Cardiac septum (tissue), 1 donor: ENCODE data around the gene ARHGEF28. TPM values are rescaled to one million over a fixed set of nuclear protein-coding genes. Genes with fewer than 3 reads are reported as not detected.

ENCODE experiments used
- DNase-seq: peaks from one replicate; pipeline ENCODE4 v3.0.0-alpha.2; 2020; ENCODE audit warnings: low spot score
- intact Hi-C: fragments of 100-400 bp; cut with DNase I; formaldehyde crosslinking; loops from one replicate; pipeline ENCODE4 v1.14.0; 2022
- total RNA-seq: library from RNA; stranded (reverse); fragmentation: NEBNext Ultra II Directional; extraction: Animal tissue kit (Norgen Biotek cat#: 25700); gene quantifications from one replicate; pipeline ENCODE4 v1.2.1, GENCODE V29; 2021
- donor health status: DM: no; HTN: no; CAD: no.

The ARHGEF28 gene
- total RNA-seq, 1 donor from 2014 or later, result 1.8 TPM

DNA sequence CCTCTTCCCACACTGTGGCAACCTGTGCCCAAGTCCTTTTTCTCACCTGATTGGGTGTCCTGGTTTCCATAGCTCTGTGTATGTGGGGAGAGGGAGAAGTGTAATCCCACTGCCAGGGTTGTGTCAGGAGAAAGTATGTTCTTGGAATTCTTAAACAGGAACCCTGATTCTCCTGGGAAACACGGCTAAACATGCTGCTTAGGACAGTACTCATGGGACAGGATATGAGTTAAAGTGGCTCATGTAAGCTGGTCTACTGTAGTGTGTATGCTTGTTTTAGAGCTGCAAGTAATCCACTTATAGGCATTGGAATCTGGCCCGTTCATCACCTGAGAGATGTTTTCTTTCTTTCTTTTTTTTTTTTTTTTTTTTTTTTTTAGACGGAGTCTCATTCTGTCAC is 23.9 kb downstream of the ARHGEF28 start:
- intact Hi-C loops, result no loop called here
- no peak for DNase-seq

GRCh38 chr5:73652391-73652790 is 26.4 kb downstream of the ARHGEF28 start:
- intact Hi-C loops, result no loop called here
- no peak for DNase-seq

- DNase-seq, result no peak
- intact Hi-C loops, result no loop called here
Measured at GRCh38 chr5:73654171-73654811, 28.3 kb downstream of the ARHGEF28 start.

DNA sequence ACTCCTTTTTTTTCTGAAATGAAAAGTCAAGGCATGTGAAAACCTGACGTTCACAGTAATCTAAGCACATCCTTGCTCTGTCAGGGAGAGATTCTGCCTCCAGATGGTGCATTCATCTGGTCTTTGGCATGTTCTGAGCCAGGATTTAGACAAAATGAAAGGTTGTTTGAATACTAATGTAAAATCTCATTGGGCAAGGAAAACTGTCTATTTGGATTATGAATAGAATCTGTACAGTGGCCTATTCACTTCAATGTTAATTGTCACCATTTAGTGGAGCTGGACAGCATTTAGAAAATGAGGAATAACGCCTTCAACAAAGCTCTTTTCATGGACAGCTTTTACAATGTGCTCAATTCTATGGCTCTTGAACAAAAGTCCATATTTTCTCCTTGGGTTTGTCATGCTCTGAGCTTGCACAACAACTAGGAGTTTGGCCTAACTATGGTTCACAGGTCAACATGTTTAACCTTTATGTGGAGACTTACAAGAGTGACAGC is 28.9 kb downstream of the ARHGEF28 start:
- intact Hi-C loops, result no loop called here
- DNase-seq, result no peak

GRCh38 chr5:73655521-73656160 is 29.6 kb downstream of the ARHGEF28 start:
- intact Hi-C loops, result no loop called here

DNA sequence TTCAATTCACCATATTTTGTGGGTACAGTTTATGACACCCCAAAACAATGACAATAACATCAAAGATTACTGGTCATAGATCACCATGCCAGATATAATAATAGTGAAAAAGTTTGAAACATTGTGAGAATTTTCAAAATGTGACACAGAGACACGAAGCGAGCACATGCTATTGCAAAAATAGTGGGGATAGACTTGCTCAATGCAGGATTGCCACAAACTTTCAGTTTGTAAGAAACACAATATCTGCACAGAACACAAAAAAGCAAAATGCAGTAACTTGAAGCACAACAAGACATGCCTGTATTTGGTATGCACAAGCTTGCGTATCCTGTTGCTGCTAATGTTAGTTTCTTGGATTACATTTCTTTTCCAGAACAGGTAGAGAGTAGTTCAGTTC is 35.8 kb downstream of the ARHGEF28 start:
- intact Hi-C loops, result no loop called here

More at GRCh38 chr5:73655521-73656160, 29.6 kb downstream of the ARHGEF28 start:
- no peak for DNase-seq

GRCh38 chr5:73663161-73663859 is 37.3 kb downstream of the ARHGEF28 start:
- intact Hi-C loops, result no loop called here
- no peak for DNase-seq

More for the DNA sequence above, 35.8 kb downstream of the ARHGEF28 start:
- DNase-seq, result no peak

- intact Hi-C loops, result no loop called here
- DNase-seq, result no peak
Measured at GRCh38 chr5:73663860-73664240, 37.9 kb downstream of the ARHGEF28 start.

DNA sequence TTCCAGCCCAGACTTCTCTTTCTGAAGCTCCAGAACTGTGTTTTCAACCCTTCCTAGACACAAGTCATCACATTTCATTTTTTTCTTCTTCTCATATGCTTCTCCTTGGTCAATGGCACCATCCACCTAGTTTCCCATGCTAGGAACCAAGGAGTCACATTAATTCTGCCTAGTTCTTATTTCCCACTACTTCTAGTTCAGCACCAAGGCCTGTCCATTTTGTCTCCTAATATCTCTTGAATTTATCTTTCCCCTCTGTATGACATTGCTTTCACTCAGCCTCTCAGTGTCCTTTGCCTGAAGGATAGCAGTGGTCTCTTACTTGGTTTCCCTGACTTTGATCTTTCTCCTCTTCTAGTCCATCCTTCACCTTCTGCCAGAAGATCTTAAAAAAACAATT is 38.8 kb downstream of the ARHGEF28 start:
- no peak for DNase-seq
- intact Hi-C loops, result no loop called here

DNA sequence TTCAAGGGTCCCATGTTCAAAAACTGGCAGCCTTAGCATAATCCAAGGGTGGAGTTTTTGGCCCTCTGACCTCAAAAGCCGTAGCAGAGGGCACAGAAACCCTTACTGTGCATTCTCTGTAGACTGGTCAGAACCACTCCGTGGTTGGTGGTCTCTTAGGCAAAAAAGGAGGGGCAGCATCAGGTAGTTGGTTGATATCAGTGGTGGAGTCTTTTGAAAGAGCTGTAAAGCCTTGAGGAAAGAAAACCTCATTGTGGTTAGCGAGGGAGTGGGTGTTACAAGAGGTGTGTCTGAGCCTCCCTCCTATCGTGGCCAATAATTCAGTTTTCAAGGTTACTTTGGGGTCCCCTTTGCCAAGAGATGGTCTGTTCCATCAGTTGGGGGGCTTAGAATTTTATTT is 40.9 kb downstream of the ARHGEF28 start:
- intact Hi-C loops, result no loop called here

DNA sequence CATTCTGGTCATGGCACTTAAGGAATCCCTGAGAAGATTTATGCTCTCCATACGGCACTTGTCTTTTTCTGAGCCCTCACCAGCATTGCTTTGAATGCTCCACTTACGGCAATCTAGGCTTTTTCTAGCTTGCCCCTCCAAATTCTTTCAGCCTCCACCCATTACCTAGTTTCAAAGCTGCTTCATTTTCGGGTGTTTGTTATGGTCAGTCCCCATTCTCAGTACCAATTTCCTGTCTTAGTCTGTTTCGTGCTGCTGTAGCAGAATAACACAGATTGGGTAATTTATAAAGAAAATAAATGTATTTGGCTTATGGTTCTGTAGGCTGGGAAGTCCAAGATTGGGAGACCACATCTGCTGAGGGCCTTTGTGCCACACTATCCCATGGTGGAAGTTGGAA is 42.0 kb downstream of the ARHGEF28 start:
- intact Hi-C loops, result no loop called here
- DNase-seq, result no peak

More for the DNA sequence above, 40.9 kb downstream of the ARHGEF28 start:
- DNase-seq, result no peak

DNA sequence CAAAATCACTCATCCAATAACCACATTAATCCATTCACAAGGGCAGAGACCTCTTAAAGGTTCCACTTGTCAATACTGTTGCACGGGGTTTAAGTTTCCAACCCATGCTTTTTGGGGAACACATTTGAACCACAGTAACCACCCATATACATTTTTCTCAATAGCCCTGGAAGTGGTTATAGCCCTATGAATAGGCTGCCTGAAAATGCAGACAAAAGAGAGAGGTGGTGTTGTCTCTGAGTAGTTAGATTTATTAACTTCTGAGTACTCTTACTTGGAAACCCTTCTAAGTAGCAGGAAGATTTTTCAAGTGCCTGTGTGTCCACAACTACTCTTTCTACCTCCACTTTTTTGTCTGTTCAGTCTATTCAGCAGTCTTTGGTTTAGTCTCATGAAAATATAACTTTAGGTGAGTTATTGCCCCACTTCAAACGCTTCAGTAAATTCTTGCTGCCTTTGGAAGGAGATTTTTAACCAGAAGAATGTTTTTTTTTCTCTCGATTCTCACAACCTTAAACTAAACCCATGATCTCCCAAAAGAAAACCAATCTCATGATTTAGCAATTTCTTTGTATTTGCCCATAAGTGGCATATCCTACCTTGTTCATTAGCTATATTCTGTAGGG is 42.6 kb downstream of the ARHGEF28 start:
- intact Hi-C loops, result no loop called here

GRCh38 chr5:73670731-73671130 is 44.7 kb downstream of the ARHGEF28 start:
- intact Hi-C loops, result no loop called here
- no peak for DNase-seq

More for the DNA sequence above, 42.6 kb downstream of the ARHGEF28 start:
- DNase-seq, result no peak

- intact Hi-C loops, result no loop called here
- DNase-seq, result no peak
Measured at GRCh38 chr5:73672132-73672531, 46.1 kb downstream of the ARHGEF28 start.

DNA sequence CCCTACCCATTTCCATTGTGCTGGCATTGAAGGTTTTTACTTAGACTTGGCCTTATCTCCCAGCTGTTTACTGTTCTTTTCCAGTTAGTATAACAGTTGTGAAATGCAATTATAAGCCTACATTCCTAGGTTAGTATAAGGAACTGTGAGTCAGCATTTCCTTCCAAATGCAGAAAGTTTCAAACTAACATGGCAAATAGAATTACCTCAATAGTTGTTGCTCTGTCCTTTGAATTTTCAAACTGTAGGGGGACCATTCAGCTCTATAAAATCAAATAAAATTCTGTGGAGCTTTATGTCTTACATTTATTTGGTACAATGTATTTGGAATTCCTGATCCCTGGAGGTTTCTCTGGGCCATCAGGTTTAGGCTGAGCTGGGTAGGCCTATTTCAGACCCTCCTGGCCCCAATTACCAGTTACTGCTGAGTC is 47.2 kb downstream of the ARHGEF28 start:
- DNase-seq, result no peak
- intact Hi-C loops, result no loop called here

DNA sequence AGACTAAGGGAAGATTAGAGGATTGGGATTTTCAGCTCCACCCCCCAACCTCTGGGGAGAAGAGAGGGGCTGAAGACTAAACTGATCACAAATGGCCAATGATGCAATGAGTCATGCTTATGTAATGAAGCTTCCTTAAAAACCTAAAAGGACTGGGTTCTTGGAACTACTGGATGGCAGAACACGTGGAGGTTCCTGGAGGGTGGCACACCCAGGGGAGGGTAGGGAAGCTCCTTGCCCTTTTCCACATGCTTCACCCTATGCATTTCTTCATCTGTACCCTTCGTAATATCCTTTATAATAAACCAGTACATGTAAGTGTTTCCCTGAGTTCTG is 48.6 kb downstream of the ARHGEF28 start:
- no peak for DNase-seq
- intact Hi-C loops, result no loop called here

- intact Hi-C loops, result no loop called here
- DNase-seq, result no peak
Measured at GRCh38 chr5:73678322-73678740, 52.3 kb downstream of the ARHGEF28 start.

DNA sequence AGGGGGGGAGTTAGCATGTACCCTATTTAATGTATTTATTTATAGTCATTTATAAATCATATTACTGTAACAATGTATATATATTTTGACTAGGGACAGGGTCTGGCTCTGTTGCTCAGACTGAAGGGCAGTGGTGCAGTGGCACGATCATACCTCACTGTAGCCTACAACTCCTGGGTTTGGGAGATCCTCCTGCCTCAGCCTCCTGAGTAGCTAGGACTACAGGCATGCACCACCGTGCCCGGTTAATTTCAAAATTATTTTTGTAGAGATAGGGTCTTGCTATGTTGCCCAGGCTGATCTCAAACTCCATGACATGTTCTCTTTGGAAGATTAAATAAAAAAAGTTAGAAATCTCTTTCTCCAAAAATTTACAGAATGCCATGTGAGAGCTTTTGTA is 52.8 kb downstream of the ARHGEF28 start:
- intact Hi-C loops, result no loop called here
- no peak for DNase-seq

DNA sequence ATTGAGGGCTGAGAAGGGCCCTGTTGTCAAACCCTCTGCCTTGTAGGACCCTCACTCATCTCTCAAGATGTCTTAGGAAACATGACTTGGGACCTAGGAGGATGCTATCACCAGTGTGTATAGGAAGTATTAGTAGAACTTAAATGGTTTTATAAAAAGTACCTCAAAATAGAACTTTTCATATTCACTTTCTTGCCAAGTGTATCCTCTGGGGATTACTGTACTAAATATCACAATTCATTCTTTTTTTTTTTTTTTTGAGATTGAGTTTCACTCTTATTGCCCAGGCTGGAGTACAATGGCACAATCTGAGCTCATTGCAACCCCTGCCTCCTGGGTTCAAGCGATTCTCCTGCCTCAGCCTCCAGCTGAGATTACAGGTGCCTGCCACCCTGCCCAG is 56.2 kb downstream of the ARHGEF28 start:
- no peak for DNase-seq
- intact Hi-C loops, result no loop called here

- intact Hi-C loops, result no loop called here
- no peak for DNase-seq
Measured at GRCh38 chr5:73684691-73685090, 58.7 kb downstream of the ARHGEF28 start.
